DMS114 treated with DMSO at 0.1 percent for 48 hours (cell line): ENCODE results near the gene ARFGEF3.
"Not testable (repeated sequence)": the region's sequence is repeated elsewhere in the genome, so short reads cannot be mapped to it uniquely, and the experiment has no call there.

Source experiments
- DNase-seq: peaks from one replicate; lab custom pipeline; 2025; ENCODE audit not compliant: unreplicated experiment; lab: John Stamatoyannopoulos, UW

ARFGEF3 gene

DNA sequence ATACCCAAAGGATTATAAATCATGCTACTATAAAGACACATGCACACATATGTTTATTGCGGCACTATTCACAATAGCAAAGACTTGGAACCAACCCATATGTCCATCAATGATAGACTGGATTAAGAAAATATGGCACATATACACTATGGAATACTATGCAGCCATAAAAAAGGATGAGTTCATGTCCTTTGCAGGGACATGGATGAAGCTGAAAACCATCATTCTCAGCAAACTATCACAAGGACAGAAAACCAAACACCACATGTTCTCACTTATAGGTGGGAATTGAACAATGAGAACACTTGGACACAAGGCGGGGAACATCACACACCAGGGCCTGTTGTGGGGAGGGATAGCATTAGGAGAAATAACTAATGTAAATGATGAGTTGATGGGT lies 50.8 kb downstream of the ARFGEF3 start:
- not testable (repeated sequence) for DNase-seq

DNA sequence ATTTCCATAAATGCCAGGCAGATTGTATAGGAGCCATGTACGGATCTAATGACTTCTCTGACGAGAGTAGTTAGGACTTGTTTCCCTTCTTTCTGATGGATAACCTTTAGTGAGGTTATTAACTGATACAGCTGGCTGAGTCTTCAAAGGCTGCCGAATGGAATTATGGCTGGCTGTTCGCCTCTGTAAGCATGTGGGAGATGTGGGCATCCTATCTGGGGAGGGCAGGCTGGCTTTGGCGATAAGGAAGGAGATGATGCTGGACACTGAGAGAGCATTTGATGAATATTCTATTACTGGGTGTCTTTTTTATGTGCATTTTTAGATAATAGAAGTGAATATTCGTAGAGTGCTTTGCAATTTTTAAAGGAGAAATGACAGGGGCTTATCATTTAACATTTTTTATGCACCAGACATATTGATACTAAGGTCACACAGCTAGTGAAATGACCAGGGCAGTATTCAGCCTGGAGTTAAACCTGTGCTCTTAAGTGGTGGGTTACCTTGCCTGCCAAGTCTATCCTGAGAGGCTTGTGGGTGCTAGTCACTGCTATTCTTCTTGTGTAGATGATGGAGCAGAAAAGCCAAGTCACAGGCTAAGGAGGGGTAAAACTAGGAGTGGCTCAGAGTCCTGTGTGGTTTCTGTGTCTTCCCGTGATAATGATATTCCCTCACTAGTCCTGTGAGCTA lies 53.5 kb downstream of the ARFGEF3 start:
- no peak for DNase-seq

DNA sequence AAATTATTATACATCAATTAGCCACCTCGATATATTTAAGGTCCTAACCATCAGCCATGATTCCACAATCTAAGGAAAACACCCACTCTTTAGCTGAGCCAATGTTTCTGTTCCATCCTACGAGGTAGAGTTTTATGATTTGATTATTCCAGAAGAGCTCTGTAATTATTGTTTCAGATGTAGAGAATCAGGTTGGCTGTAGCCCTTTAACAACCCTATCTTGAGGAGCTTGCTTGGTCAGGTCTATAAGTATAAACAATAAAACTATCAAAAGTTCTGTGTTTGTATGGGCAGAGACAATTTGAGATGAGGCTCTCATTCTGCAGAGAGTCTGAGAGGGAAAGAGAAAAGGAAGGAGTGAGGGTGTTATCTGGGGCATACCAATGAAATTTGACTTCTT lies 56.7 kb downstream of the ARFGEF3 start, which contains the start of gene PBOV1:
Gene PBOV1 (minus strand): TSS at position 43 of the 400 bp plus-strand sequence. CDS start 96 bp downstream, outside the sequence.
- DNase-seq = no peak

DNA sequence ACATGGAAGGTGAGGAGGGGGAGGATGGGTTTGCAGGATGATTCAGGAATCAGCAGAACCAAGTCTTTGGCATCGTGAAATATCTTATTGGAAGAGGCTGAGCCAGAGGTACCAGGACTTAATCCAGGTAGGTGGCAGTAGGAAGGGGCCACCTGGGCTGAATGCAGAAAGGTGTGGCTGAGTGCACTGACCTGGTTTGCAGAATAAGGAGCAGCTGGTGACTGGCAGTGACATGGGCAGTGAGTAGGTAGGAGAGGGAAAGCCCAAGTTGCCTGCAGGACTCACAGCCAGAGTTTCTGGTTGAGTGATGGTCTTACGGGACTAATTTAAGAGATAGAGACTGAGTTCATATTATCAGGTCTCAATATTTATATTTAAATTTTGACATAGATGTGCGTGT lies 57.7 kb downstream of the ARFGEF3 start:
- DNase-seq = no peak

DNA sequence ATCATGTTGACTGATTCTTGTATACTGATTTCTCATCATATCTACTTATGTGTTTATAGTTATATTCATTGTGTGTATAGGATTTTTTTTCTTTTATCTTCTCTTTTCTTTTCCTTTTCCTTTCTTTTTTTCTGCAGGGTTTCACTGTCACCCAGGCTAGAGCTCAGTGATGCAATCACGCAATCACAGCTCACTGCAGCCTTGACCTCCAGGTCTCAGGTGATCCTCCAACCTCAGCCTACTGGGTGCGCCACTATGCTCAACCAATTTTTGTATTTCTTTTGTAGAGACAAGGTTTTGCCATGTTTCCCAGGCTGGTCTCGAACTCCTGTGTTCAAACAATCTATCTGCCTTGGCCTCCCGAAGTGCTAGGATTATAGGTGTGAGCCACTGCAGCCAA lies 58.2 kb downstream of the ARFGEF3 start:
- DNase-seq = no peak

DNA sequence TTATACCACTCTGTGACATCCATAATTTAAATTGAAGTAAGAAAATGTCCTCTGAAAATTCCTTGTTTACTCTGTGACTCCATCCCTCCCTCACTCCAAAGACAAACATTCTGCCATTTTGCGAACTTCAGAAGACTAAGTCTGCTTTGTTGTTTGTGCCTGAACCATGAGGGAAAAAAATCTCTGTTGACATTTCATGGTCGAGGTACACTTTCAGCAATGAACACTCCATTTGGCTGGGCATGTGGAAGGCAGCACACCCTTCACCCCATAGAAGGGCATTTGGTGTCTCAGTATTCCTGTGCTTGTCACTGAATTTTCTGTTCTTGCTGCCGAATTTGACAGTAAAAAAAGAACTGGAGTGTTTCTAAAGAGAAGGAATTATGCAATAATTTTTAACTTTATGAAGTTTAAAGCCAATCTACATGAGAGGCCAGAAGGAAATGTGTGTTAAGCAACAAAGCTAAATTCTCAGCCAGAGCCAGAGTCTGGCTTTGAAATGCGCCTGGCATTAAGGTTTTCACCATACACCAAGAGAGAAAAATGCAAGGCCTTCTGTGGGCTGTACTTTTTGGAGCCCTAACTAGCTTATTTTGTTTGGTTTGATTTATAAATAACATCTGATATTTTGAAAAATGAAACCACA lies 61.3 kb downstream of the ARFGEF3 start:
- DNase-seq = no peak

DNA sequence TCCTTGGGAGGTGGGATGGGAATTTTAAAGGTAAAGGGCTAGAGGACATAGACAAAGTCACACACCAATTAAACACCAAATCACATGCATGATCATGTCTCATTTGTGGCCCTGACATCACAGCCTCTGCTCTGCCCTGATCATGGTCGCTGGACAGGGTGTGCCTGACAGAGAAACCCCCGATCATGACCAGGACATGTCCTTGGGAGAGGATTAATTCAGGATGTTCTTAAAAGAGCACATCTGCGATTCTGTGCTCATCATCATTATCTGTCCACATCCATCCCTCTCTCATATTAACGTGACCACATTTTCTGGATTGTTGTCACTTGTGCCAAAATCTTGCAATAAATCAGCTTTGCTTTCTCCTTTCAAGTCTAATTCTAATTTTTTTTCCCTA lies 64.2 kb downstream of the ARFGEF3 start:
- DNase-seq = no peak

DNA sequence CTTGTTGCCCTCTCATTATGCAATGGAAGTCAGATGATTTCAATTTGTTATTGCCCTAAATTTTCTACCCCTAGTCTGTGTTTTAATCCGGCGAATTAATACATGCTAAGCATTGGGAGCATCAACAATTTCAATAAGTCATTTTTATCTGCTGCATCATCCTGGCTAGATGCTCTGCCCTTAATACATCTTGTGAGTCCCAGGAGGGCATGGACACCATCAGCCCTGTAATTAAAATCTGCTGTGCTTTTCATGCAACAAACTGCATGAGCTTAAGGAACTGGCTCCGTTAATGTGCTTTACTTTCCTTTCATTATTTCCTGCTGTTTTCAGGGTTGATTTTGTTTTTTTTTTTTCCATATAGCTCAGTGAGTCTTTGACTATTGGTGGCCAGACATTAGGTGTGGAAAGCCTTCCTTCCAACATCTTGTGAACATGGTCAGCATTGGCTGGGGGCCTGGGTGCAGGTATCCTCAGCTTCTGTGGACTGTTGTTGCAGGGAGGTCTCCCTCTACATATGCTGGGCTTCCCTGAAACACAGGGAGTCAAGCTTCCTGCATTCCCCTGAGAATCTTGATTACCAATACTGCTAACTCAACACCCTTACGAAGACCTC lies 65.1 kb downstream of the ARFGEF3 start:
- DNase-seq = no peak

DNA sequence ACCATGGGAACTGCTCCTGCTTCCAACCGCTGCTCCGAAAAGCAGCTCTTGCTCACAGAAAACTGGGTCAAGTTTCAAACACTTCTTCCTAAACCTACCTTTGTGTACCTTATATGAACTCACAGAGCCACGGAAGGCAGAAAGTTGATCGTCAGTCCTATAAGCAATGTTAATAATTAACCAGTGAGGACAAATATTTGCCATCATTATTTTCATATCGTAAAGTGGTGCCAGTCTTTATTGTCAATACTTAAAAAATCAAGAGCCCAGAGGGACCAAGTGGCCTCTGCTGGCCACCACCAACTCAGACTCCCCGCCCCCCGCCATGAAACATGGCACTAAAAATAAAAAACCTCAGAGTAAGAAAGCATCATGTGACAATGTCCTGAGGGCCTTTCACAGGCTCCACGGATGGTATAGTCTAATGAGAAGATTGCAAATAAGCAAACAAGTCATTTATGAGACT lies 65.6 kb downstream of the ARFGEF3 start:
- DNase-seq = no peak

DNA sequence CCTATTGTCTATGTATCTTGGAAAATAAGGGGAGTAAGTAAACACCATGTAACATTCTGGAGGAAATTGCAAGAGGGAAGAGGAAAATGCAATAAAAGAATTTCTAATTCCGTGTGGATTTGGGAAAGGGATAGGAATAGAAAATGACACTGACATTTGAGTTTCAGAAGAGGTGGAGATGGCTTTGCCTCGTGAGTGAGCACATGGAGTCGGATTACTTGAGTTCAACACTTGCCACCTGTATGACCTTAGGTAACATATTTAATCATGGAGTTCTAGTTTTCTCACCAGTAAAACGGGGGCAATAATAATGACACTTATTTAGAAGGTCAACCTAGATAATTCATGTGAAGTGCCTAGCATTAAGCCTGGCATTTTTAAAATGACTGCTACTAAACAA lies 67.3 kb downstream of the ARFGEF3 start:
- no peak for DNase-seq

DNA sequence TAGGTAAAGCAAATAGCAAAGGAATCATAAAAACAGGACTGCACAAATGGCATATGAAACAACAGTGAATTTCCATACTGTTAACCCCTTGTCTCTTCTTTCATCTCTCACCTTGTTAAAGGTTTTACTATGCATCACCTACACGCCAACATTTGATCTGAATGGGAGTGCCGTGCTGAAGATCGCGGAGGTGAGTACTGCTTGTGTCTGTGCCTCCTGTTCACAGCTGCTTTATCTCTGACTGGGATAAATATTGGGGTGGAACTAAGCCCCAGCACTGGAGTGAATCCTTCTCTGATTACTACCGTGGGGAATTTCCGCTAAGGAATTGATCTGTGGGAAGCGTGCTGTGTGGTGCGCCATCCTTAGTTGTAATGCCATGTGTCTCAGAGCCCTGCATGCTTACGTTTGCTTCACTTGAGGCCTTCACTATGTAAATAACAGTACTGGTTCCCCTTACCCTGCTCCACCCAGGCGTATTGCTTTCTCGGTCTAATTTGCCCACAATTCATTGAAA lies 68.0 kb downstream of the ARFGEF3 start:
- no peak for DNase-seq

DNA sequence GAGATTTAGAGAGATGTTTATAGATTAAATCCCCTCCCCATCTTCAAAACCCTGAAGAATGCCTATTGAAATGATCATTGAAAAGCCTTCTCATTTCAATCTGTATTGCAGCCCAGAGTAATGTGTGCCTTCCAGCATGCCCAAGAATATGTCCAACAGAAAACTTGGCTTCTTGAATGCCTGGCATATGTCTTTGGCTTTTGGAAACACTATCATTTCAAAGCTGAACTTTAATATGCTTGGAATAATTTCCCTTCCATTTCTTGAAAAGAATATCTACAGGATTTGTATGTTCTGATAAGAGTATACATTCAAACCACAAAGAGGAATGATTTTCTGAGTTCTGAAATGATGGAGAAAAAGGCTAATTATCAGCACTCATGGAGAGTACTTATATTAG lies 68.5 kb downstream of the ARFGEF3 start:
- no peak for DNase-seq

DNA sequence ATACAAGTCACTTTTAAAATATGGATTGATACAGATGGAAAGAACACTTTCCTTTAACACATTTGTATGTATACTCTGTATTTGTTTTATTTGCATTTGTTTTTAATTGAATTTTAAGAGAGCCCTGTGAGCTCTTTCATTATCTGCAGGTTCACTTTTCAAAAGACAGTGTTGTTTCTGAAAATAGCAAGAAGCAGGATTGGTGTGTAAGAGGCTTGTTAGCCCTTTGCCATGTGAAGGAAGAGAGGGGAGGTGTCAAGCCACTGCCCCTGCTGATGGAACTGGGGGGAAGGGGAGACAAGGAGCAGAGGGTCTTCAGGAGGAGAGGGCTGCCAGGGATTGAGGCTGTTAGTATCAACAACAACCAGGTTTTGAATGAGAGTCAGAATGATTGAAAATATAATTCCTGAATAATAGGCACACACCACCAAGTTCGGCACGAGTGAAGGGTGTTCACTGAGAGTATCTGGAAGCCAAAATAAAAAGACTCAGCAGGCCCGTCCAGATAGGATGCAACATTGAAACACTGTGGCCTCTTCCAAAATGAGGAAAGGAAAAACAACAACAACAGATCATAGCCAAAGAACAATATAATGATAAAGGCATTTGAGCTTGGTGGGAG lies 69.1 kb downstream of the ARFGEF3 start:
- DNase-seq = no peak

DNA sequence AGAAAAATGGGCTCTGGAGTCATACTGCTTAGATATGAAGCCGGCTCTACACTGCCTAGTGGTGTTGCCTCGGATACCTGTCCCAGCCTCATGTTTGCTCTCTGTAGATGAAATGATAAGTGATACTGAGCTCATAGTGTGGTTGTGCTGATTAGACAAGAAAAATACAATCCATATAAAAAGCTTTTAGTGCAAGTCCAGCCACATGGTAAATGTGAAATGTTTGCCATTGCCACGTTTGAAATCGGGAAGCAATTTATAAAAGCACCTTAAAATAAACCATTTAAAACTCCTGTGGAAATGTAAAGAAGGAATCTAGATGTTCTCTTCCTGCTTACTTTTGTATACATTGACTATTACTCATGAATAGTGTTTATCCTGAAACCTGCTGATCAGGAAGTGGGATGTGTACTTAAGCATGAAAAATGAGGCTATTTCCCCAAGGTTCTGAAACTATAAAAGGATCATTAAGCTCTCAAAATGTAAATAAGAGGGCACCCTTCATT lies 69.7 kb downstream of the ARFGEF3 start:
- DNase-seq = no peak

DNA sequence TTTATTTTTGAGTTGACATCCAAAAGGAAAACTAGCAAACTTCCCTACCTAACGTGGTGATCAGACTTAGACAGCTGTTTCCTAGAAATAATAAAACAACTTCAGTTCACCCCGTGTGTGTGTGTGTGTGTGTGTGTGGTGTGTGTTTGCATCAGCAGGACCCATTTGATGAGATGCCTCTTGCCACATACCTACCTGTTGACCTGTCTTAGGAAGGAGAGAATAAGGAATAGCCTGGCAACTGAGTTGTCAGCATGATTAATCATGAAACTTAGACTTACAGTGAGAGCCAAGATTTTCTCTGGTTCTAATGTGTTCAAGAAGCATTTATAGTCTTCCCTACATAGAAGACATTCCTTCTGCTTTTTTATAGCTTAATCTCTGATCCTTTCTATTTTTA lies 72.6 kb downstream of the ARFGEF3 start:
- no peak for DNase-seq

DNA sequence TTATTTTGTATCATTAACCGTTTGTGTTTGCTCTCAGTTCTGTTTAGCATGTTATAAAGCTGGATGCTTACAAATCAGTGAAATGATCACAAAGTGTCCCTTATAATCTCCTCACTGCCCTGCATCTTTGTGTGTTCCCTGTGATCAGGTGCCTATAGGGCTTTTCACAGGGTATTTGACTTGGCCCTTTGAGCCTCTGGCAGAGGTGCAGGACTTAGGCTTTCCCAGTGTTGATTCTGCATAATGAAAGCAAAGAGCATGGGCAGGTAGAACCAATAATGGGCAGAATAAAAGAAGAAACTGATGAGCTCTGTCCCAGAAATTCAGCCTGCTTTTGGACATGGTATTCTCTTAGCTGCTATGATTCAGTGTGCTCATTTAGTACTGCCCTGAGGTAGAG lies 73.5 kb downstream of the ARFGEF3 start:
- DNase-seq = no peak

DNA sequence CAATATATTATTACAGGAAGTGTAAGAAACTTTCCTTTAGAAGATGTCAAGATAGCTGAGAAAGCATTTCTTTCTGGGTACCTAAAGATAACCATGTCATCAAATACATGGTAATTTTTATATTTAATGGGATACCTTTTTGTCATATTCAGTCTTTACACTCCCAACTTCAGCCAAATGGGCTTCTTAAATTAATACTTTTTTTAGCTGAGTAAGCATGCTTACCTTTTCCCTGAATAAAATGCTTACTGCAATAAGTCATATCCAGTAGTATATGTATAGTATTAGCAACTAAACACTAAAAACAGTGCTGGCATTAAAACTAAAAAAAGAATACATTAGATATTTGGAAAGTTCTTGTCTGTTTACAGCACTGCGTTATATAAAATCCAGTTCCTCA lies 74.0 kb downstream of the ARFGEF3 start:
- no peak for DNase-seq

DNA sequence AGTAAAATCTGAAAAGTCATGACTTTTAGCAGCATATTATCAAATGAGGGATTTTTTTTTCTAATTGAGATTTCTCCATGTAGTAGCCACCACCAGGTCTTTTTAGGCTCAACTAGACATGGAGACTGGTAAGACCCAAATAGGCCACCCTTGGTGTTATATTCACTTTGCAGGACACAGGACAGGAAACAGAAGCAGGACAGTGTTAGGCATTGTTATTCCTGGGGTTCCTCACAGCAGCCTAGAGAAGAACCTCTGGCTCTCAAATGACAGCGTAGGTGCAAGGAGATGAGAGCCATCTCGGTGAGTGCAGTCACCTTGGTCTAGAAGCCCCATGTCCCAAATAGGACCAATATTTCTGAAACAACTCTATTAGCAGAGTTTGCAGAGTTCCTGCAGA lies 75.7 kb downstream of the ARFGEF3 start:
- DNase-seq = no peak

DNA sequence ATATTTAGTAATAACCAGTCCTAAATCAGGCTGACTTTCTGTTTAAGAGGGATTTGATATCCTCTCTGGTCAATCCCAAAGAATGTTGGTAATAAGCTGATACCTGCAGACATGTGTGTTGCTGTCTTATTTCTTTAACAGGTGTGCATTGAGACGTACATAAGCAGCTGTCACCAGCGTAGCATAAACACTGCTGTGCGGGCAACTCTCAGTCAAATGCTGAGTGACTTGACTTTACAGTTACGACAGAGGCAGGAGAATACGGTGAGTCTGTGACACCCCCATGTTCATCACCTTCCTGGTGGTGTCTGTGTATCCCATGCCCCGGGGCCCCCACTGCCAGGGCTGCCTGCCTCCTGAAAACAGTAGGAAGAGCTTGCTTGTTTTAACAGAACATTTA lies 76.6 kb downstream of the ARFGEF3 start:
- DNase-seq = no peak

DNA sequence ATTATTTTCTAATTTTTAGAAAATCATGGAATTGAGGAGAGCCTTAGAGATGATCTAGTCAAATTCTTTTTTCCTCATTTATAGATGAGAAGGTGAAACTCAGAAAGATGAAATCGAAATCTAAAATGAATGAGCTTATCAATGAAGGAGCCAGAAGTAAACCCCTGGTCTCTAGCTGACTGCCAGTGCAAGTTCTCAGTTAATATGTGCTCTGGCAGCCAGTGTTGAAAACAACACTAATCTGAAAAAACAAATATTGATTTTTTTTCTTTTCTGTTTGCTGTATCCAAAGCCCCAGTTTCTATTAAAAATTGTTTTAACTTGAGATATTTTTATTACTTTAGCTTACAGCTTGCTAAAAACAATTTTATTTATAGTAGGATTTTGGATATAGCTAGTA lies 78.0 kb downstream of the ARFGEF3 start:
- no peak for DNase-seq

DNA sequence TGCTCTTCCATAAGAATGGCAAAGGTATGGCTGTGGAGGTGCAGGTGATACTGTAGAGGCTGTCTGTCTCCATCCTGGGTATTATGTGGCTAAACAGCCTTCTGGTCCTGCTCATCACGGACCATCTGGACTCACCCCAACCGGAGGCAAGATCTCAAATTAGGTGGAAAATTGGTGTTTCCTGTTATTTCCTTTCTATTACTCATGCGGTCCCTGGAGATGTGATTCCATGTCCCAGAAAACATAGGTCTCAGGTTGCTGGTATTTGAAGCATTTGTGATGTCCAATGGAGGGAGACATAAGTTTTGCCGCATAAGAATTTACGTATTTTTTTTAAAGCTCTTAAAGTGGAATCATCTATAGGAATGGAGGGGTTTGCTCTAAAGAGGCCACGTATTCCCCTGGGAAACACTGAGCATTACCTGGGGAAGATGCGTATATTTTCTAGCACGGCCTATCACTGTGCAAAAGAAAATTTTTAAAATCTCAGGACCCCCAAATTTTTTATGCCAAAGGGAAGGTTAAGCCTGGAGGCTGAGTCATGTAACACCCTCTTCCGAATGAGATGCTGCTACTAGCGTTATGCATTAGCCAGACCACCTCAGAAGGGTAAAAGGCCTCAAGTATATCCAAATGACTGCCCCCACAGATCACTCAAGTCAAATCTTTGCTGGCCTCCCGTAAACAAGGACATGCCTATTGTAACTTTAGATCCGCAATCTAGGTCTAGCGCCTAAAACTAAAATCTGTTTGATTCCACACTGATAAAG lies 78.9 kb downstream of the ARFGEF3 start:
- DNase-seq = no peak
